ENCODE results near the gene CDX2.
"Not testable (repeated sequence)": the region's sequence is repeated elsewhere in the genome, so short reads cannot be mapped to it uniquely, and the experiment has no call there.

The CDX2 gene

DNA sequence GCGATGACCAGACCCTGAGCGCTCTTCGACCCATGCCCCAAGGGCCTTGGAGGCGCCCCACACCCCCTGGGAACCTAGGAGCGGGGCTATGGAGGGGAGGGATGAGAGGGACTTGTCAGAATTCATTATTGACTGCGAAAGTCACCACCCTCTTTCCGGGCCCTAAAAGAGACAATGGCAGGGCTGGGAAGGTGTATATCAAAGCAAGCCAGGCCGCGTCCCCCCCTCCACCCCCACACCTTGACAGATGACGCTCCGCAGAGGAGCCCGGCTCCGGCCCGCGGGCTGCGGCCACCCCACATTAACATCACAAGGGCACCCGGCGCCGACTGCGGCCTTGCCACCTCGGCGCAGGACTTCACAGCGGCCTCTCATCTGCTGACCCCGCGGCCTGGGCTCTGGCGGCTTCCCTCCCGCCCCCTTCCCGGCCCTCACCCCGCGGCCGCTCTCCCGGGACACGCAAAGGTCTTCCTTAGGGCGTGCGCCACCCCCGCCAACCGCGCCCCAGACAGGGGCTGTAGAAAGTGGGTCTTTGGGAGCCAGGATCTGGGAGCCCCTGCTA lies 2.4 kb downstream of the CDX2 start:
- H3K27ac ChIP-seq: no peak overlapping the region
- no peak for DNase-seq (ENCODE audit: low read depth, low spot score)

GRCh38 chr13:27965740-27966640 lies 3.1 kb downstream of the CDX2 start:
- no peak for DNase-seq (ENCODE audit: low read depth, low spot score)
- H3K27ac ChIP-seq: no peak overlapping the region

GRCh38 chr13:27965343-27965739 lies 3.8 kb downstream of the CDX2 start:
- no peak for DNase-seq (ENCODE audit: low read depth, low spot score)
- no peak overlapping the region for H3K27ac ChIP-seq

GRCh38 chr13:27964741-27965323 lies 4.3 kb downstream of the CDX2 start:
- DNase-seq (ENCODE audit: low read depth, low spot score): no peak
- no peak overlapping the region for H3K27ac ChIP-seq

- not testable (repeated sequence) for H3K27ac ChIP-seq; DNase-seq (ENCODE audit: low read depth, low spot score)
These were observed 4.9 kb downstream of the CDX2 start for GRCh38 chr13:27964206-27964605.

DNA sequence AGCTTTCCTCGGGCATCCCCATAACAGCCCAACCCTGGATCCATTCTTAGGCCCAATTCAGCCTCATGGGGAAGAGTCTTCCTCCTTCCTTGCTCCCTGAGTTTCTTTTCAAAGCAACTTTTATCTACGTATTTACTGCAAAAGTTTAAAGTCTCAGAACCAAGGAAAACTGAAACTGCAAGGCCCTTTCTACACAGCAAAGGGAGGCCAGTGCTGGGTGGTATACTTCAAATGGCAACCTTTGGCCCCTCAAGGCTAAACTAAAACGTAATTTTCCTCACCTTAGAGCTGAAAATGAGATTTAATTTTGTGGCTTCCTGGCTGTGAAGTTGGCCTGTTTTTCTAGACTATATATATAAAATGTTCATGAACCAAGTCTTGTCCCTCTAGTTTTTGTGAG lies 5.6 kb downstream of the CDX2 start:
- DNase-seq (ENCODE audit: low read depth, low spot score): no peak
- H3K27ac ChIP-seq: no peak overlapping the region

DNA sequence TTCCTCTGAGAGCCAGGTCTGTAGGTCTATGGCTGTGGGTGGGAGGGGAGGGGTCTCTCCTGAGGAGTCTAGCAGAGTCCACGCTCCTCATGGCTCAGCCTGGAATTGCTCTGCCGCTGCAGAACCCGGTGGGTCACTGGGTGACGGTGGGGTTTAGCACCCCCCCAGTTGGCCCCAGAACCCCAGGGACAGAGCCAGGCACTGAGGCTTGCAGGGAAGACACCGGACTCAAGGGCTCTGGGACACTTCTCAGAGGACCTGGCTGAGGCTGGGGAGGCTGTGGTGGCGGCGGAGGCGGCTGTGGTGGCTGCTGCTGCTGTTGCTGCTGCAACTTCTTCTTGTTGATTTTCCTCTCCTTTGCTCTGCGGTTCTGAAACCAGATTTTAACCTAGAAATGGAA lies 6.1 kb downstream of the CDX2 start:
- DNase-seq (ENCODE audit: low read depth, low spot score): no peak
- no peak overlapping the region for H3K27ac ChIP-seq

DNA sequence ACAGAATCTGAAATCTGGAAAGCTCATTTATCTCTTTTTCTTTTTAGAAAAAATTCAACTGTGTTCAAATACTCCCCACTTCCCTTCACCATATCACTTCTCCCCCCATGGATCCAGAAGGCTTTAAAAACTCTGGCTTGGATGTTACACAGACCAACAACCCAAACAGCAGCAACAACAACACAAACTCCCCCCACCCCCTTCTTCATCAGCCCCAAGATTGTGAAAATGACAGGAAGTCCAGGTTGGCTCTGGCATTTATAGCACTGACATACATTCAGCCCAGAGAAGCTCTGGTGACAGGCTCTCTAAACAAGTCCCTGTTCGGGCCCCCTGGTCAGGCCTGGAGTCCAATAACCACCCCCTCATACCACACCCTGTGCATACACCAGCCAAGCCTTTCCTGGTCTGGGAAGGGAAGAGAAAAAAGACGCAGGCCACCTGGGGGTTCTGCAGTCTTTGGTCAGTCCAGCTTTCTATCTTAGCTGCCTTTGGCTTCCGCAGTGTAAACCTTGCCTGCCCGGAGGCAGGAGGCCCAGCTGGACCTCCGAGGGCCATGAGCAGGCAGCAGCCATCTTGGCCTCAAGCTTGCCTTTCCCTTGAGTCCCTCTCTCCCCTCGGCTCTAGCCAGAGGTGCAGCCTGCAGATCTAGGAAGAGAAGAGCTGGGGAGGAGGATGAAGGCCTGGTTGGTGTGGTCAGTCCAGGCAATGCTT lies 6.8 kb downstream of the CDX2 start:
- no peak for DNase-seq (ENCODE audit: low read depth, low spot score)

GRCh38 chr13:27961227-27962085 lies 7.7 kb downstream of the CDX2 start:
- H3K27ac ChIP-seq: no peak overlapping the region
- no peak for DNase-seq (ENCODE audit: low read depth, low spot score)

More for the DNA sequence above, 6.8 kb downstream of the CDX2 start:
- H3K27ac ChIP-seq: no peak overlapping the region

DNA sequence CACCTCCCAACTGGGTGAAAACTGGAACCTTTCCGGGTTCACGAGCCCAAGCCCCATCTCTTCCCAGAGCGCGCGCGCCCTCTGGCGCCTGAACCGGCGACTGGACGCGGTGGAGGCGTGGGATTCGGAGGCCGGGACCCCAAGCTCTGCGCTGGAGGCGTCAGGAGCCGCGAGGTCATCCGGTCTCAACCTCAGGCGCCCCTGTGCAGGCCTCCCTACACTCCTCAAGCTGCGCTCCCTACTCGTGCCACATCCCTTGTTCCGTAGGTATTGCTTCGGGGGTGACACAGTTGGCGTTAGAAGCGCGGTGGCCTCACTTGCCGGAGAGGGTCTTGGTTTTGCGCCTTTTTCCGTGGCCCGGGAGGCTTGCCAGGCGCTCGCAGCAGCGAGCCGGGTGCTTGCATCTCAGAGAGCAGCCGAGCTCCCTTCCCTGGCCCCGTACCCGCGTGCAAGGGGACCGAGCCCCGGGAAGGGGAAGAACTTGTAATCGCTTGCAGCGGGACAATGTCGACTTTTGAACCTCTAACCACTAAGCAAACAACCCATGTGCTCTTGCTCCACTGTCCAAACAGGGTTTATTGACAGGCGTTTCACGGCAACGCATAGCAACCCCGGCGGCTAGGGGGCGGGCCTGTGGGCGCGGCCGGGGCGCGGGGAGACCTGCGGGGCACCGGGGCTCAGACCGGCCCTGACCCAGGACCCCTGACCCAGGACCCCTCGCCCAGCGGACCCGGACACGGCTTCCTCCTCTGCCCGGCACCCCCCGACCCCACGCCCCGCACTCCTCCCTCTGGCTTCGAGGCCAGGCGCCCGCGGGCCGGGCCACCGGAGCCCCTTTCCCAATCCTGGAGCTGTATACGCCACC lies 8.5 kb downstream of the CDX2 start:
- H3K27ac ChIP-seq: no peak overlapping the region
- peak; percentile 18 for DNase-seq (ENCODE audit: low read depth, low spot score)

DNA sequence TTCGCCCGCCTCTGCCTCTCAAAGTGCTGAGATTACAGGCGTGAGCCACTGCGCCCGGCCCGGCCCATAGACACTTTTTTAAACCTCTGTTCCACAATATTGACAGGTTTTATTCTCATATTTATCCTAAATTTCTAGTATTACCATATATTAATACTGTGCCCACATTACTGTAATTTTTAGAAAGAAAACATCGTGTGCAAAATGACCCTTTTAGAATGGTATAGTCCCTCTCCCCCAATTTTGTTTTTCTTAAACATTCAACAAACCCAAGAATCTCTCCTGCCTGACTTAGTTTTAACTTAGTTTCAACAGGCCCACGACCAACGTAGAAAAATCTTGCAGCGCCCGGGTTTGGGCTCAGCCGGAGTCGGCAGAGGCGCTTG lies 9.1 kb downstream of the CDX2 start:
- no peak for DNase-seq (ENCODE audit: low read depth, low spot score)
- H3K27ac ChIP-seq: no peak overlapping the region

- no peak for DNase-seq (ENCODE audit: low read depth, low spot score)
- no peak overlapping the region for H3K27ac ChIP-seq
These were observed 12.4 kb downstream of the CDX2 start for GRCh38 chr13:27956576-27957300.

DNA sequence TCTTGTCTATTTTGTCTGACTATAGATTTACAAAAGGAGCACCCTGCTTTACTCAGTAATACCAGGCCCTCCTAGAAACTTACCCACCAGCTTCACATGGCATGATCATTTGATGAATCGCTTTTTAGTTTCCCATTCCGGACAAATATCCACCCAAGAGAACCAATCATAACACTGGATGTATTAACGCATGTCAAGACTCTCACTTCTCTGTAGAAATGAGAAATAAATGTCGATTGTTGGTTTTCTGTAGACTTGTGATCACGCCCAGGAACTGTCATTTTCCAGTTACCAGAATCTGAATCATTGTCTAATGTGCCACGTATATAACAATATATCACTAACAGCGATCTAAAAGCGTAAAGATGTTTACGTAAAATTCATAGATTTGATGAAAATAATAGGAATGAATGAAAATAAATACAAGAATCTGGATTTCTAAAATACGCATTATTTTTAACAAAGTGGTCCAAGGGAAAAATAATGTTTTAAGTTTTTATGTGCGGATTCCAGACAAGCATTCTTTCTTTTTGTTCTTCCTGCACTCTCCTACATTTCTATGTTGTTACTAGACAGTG lies 14.0 kb downstream of the CDX2 start:
- DNase-seq (ENCODE audit: low read depth, low spot score): no peak
- H3K27ac ChIP-seq: no peak overlapping the region

DNA sequence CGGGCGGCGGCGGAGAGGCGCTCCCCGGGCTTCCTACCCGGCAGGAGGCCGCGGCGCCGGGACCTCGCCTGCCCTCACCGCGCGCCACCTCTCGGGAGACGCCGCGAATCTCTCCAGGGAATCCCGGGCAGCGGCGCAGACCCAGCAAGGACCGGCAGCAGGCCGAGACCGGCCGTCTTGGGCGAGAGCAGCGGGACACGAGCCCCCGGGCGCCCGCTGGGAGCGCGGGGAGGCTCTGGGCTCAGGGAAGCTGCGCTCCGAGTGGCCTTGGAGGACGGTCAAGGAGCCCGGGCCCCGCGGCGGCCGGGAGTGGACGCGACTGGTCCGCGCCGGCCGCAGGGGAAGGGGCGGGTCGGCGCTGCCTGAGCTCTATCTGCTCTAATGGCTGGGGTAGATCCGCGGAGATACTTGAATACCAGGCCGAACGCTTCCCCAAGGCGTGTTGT lies 14.7 kb downstream of the CDX2 start:
- no peak overlapping the region for H3K27ac ChIP-seq
- no peak for DNase-seq (ENCODE audit: low read depth, low spot score)

DNA sequence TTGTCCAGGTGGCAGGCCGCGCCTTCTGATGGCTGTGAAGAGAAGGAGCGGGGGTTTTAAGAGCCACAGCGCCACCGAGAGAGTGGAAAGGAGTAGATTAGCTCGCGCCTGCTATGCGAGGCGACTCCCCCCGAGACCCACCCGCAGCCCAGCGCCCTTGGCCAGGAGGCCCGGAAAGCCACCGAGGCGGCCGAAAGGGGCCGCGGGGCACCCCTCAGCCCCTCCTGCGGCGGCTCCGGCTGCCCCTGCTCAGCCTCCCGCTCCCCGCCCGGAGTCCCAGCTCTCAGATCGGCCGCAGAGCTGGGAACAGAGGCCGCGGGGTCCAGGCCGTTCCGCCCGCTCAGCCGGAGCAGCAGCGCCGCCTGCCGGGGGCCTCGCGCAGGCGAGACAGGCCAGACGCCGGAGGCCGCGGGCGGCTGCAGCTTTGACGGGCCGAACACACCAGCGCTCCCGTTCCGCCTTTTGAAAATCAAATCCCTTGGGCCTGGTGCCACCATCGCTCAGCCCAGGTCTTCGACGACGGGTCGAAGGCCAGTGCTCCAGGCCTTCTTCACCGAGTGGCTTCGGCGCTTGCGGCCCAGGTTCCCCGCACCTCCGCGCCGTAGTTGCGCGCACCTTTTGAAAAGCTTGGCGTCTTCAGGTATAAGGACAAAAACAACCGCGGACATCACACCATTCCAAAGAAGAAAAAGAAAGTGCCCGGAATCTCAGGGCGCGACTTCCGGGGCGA lies 15.3 kb downstream of the CDX2 start:
- DNase-seq (ENCODE audit: low read depth, low spot score): no peak
- H3K27ac ChIP-seq: no peak overlapping the region

DNA sequence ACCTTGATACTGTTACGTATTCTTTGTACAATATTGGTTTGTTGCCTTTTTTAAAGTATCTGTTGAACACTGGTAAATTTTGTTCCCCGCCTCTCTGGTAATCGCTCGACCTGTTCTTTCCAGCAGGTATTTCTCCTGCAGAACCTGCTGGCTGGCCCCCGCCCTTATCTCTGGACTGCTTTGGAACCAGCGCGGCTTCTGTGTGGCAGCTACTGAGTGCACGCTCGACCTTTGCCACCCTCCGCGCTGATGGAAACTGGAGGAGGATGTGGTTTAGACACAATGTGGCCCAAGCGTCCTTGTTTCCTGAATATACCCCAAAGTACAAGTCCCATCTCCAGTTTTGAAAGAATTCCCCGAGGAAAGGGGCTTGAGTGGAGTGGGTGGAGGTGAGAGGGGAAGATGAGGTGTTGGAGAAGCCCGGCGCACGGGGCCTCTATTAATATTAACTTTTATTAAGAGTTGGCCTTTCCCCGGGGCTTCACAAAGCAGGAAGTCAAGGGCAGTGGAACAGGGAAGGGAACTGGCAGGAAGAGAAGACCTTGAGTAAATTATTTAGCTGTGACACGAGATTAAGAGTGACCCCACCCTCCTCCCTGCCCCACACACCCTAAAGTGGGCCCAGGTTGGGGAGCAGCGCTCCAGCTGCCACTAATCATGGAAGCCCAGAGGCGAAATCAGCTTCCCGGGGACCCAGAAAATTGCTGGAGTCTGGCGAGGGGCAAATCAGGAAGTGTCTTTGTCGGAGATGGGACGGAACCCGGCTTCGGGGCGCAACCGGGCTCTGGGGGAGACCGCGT lies 16.0 kb downstream of the CDX2 start:
- no peak overlapping the region for H3K27ac ChIP-seq
- no peak for DNase-seq (ENCODE audit: low read depth, low spot score)

- no peak overlapping the region for H3K27ac ChIP-seq
- DNase-seq (ENCODE audit: low read depth, low spot score): no peak
These were observed 26.1 kb downstream of the CDX2 start for GRCh38 chr13:27942972-27943371.
